Stomach (tissue), 9 donors: Measurements from ENCODE around the gene SPOCK3. TPM values are rescaled to one million over a fixed set of nuclear protein-coding genes. Genes with fewer than 3 reads are reported as not detected.

Experiments used
- DNase-seq, 2 donors: peaks; one replicate each; pipeline versions ENCODE4 v3.0.0 to v3.0.0-alpha.2; 2013 to 2019
- H3K27ac ChIP-seq, 5 donors: fragments of 200-600 bp in 4 of 5; sonication (generic) in 4 of 5; one replicate each; pipeline ENCODE4 v1.5.1; 2013 to 2019; ENCODE audit warnings: mild to moderate bottlenecking in 1 of 5, moderate library complexity in 1 of 5
- H3K27me3 ChIP-seq, 3 donors: fragments of 200-600 bp; sonication (generic); one replicate each; pipeline ENCODE4 v1.5.1; 2017 to 2019; ENCODE audit warnings: mixed run types in 1 of 3
- H3K36me3 ChIP-seq, 4 donors: fragments of 200-600 bp; sonication (generic); 1 replicate in 3 of 4; 2 replicates in 1 of 4; pipeline ENCODE4 v1.5.1; 2016 to 2019
- H3K4me1 ChIP-seq, 4 donors: fragments of 200-600 bp; sonication (generic); one replicate each; pipeline ENCODE4 v1.5.1; 2016 to 2019
- H3K4me3 ChIP-seq, 4 donors: fragments of 200-600 bp; sonication (generic) in 3 of 4; one replicate each; pipeline ENCODE4 v1.5.1; 2016 to 2019; ENCODE audit warnings: mild to moderate bottlenecking in 1 of 4
- H3K9me3 ChIP-seq, 4 donors: fragments of 200-600 bp; sonication (generic); one replicate each; pipeline ENCODE4 v1.5.1; 2016 to 2019
- EP300 ChIP-seq: sonication (generic); formaldehyde crosslinking; IDR thresholded peaks from one replicate; pipeline ENCODE4 v1.6.1; 2017; ENCODE audit warnings: antibody characterized with exemption
- POLR2A ChIP-seq, 4 donors: fragments of 450-650 bp; IDR thresholded peaks; one replicate each; pipeline ENCODE4 v1.6.1; 2016; ENCODE audit warnings: antibody characterized with exemption in 4 of 4, control low read depth in 2 of 4, mild to moderate bottlenecking in 1 of 4, moderate library complexity in 1 of 4
- POLR2AphosphoS5 ChIP-seq, 3 donors: sonication (generic); formaldehyde crosslinking; IDR thresholded peaks; one replicate each; pipeline ENCODE4 v1.6.1; 2016; ENCODE audit warnings: antibody characterized with exemption in 3 of 3
- WGBS, 5 donors: extraction: QIAGEN DNeasy Blood & Tissue Kit in 3 of 5; methylation state at CpG; one replicate each; pipeline versions ENCODE4 v1.1.5 to v1.1.7; 2013 to 2018; 5-methylcytosine and 5-hydroxymethylcytosine counted together
- intact Hi-C: fragments of 100-400 bp; cut with DNase I; formaldehyde crosslinking; loops from one replicate; pipeline ENCODE4 v1.15.1; 2023; ENCODE audit warnings: low total_unique reads
- polyA plus RNA-seq, 3 donors: library from polyadenylated mRNA; stranded (reverse); fragments of 200-250 nt; gene quantifications; one replicate each; pipeline ENCODE4 v1.2.3, GENCODE V29; 2013
- total RNA-seq, 5 donors: library from RNA; depleted of rRNA; stranded (reverse); fragments of >200 nt; gene quantifications; one replicate each; pipeline versions ENCODE4 v1.1.0 to v1.2.3, GENCODE V29; 2014 to 2016
- TF ChIP-seq, protein P1 (sequence below), 7 experiments: fragments of 450-650 bp in 4 of 7; fragments of 200-600 bp in 3 of 7; sonication (generic) in 3 of 7; IDR thresholded peaks; one replicate each; pipeline ENCODE4 v1.5.1; 2016 to 2019; ENCODE audit warnings: antibody characterized with exemption in 7 of 7, control low read depth in 2 of 7, mild to moderate bottlenecking in 1 of 7
- donor health status: healthy with polysubstance abuse.
- donor health status: Bipolar disorder and iron deficiency.
- donor health status: healthy.

The SPOCK3 gene
- total and polyA plus RNA-seq, 8 donors, result 0.33 to 6.1 (median 1.8) TPM; not detected in 5

- Histone ChIP-seq H3K27me3 (no peaks in the 10 kb centered on the region), H3K36me3 (no peaks in the 10 kb centered on the region), H3K4me3 (no peak overlapping the region), H3K9me3 (no peaks in the 10 kb centered on the region), H3K4me1 (no peaks in the 10 kb centered on the region), H3K27ac (no peak overlapping the region)
- 91 to 99% (median 92%) methylated on average over 3 of the region's 3 CpGs for WGBS, 5 donors
- DNase-seq, result no peak
- intact Hi-C loops, result no loop called here
- TF ChIP-seq POLR2AphosphoS5 (IDR thresholded peaks at IDR 0.05) (no peak), POLR2A (IDR thresholded peaks at IDR 0.05) (no peak), EP300 (no peak)
- TF ChIP-seq, protein P1, sequence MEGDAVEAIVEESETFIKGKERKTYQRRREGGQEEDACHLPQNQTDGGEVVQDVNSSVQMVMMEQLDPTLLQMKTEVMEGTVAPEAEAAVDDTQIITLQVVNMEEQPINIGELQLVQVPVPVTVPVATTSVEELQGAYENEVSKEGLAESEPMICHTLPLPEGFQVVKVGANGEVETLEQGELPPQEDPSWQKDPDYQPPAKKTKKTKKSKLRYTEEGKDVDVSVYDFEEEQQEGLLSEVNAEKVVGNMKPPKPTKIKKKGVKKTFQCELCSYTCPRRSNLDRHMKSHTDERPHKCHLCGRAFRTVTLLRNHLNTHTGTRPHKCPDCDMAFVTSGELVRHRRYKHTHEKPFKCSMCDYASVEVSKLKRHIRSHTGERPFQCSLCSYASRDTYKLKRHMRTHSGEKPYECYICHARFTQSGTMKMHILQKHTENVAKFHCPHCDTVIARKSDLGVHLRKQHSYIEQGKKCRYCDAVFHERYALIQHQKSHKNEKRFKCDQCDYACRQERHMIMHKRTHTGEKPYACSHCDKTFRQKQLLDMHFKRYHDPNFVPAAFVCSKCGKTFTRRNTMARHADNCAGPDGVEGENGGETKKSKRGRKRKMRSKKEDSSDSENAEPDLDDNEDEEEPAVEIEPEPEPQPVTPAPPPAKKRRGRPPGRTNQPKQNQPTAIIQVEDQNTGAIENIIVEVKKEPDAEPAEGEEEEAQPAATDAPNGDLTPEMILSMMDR (IDR thresholded peaks at IDR 0.05), result no peak
Observed at GRCh38 chr4:166991006-166991561, 243.2 kb downstream of the SPOCK3 start.

DNA sequence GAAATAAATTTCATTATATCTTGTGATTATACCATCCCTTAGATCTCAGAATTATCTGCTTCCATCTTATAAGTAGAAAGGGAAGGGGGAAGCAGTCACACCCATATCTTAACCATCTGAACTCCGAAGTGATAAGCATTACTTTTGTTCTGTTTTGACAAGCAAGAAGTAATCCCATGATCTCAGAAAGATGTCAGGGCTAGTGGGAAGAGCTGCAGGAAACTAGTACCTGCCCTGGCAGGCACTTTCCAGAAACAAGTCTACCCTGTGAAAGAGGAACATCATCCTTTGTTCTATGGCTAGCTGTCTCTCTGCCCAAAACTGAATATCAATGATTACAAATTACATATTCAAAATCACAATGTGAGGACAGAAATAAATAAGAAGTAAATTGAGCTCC lies 244.4 kb downstream of the SPOCK3 start:
- no peaks in the 10 kb centered on the region for H3K36me3 ChIP-seq
- no peaks in the 10 kb centered on the region for H3K4me1 ChIP-seq
- DNase-seq, result no peak
- TF ChIP-seq POLR2AphosphoS5 (IDR thresholded peaks at IDR 0.05) (no peak), POLR2A (IDR thresholded peaks at IDR 0.05) (no peak), EP300 (no peak)
- TF ChIP-seq, protein P1 (IDR thresholded peaks at IDR 0.05), result no peak
- intact Hi-C loops, result no loop called here
- H3K4me3 ChIP-seq, result no peak overlapping the region
- H3K9me3 ChIP-seq, result no peaks in the 10 kb centered on the region
- H3K27ac ChIP-seq, result no peak overlapping the region
- H3K27me3 ChIP-seq, result no peaks in the 10 kb centered on the region
- WGBS, 5 donors, result 42 to 61% (median 49%) methylated on average over 1 of the region's 1 CpG

- H3K27ac ChIP-seq, result no peak overlapping the region
- no peaks in the 10 kb centered on the region for H3K36me3 ChIP-seq
- peaks cover 0 to 1% (median under 1%) of the 10 kb centered on the region in 4 donors for H3K9me3 ChIP-seq
- H3K4me1 ChIP-seq, result no peaks in the 10 kb centered on the region
- no peak for DNase-seq
- no peaks in the 10 kb centered on the region for H3K27me3 ChIP-seq
- WGBS, 5 donors, result 28 to 60% (median 40%) methylated on average over 1 of the region's 1 CpG
- H3K4me3 ChIP-seq, result no peak overlapping the region
- TF ChIP-seq, protein P1 (IDR thresholded peaks at IDR 0.05), result no peak
- no peak for TF ChIP-seq POLR2A (IDR thresholded peaks at IDR 0.05)
- intact Hi-C loops, result no loop called here
Observed at GRCh38 chr4:166987026-166987425, 247.3 kb downstream of the SPOCK3 start.

DNA sequence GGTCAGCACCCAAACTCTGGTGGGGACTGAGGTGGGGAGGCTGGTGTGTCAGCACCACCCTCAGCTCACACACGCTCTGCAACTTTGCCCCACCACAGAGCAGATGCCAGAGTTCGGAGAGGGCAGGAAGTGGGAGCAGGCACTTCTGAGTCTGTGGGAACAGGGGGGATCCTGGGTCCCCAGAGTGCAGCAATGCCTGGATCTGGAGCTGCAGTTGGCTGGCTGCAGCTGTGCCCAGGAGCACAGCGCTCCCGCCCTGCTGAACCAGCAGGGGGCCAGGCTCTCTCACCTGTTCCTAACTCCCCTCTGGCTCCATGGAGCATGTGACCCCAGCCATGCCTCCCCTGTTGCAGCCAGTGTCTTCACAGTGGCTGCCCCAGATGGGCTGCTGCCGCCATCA lies 252.4 kb downstream of the SPOCK3 start:
- Histone ChIP-seq H3K27ac (no peak overlapping the region), H3K4me1 (no peaks in the 10 kb centered on the region), H3K9me3 (peaks cover 0 to 20% (median 6%) of the 10 kb centered on the region in 4 donors), H3K4me3 (no peak overlapping the region), H3K36me3 (no peaks in the 10 kb centered on the region), H3K27me3 (no peaks in the 10 kb centered on the region)
- TF ChIP-seq, protein P1 (IDR thresholded peaks at IDR 0.05), result no peak
- no peak for TF ChIP-seq EP300
- TF ChIP-seq POLR2AphosphoS5 (IDR thresholded peaks at IDR 0.05), result no peak
- no peak for TF ChIP-seq POLR2A (IDR thresholded peaks at IDR 0.05)
- WGBS, 5 donors, result 95 to 100% (median 98%) methylated on average over 2 to 5 of the region's 5 CpGs
- DNase-seq, result no peak
- intact Hi-C loops, result no loop called here
